ENCODE results near the gene FBXO47. TPM values are rescaled to one million over a fixed set of nuclear protein-coding genes. Genes with fewer than 3 reads are reported as not detected.
A peak's percentile ranks its signal among the peaks of the same experiment; 100 is the strongest.

Gene FBXO47
- total RNA-seq, 6 donors from 2014 or later, result not detected

DNA sequence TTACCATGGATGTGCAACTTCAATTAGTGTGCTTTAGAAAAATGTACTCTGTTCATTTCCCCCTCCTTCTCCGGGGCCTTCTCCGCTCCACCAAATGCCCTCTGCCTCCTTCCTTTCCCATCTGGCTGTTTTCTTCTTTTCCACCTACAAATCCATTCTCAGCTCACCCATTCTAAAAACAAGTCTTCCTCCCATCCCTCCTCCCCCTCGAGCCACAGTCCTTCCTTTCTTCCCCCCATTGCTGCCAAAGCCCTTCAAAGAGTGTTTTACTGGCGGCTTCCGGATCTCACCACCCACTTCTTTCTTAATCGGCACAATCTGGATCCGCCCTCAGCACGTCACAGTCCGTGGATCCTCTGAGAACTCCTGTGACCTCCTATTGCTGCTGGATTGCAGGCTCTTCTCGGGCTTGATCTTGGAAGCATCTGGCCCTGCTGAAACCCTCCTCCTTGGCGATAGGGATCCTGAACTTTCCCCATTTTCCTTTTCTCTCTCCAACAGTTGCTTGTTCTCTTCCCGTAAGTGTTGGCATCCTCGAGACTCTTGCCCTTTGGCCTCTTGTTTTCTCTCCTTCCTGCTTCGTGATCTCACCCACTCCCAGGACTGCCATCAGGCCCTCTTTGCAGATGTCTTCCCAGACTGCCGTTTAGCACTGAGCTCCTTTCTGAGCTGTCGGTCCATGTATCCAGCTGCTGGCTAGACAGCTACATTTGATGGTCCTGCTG lies 36.0 kb upstream of the FBXO47 start:
- H3K9me3 ChIP-seq, result no peaks in the 10 kb centered on the region
- H3K36me3 ChIP-seq, result no peaks in the 10 kb centered on the region
- H3K4me3 ChIP-seq, result peak overlapping the region in 1 of 4 donors; percentile 3
- TF ChIP-seq EP300 (IDR thresholded peaks at IDR 0.05) (no peak), POLR2AphosphoS5 (IDR thresholded peaks at IDR 0.05) (peak in 1 of 2 donors; percentile 37), POLR2A (IDR thresholded peaks at IDR 0.05) (no peak)
- TF ChIP-seq, protein P1, sequence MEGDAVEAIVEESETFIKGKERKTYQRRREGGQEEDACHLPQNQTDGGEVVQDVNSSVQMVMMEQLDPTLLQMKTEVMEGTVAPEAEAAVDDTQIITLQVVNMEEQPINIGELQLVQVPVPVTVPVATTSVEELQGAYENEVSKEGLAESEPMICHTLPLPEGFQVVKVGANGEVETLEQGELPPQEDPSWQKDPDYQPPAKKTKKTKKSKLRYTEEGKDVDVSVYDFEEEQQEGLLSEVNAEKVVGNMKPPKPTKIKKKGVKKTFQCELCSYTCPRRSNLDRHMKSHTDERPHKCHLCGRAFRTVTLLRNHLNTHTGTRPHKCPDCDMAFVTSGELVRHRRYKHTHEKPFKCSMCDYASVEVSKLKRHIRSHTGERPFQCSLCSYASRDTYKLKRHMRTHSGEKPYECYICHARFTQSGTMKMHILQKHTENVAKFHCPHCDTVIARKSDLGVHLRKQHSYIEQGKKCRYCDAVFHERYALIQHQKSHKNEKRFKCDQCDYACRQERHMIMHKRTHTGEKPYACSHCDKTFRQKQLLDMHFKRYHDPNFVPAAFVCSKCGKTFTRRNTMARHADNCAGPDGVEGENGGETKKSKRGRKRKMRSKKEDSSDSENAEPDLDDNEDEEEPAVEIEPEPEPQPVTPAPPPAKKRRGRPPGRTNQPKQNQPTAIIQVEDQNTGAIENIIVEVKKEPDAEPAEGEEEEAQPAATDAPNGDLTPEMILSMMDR (IDR thresholded peaks at IDR 0.05), result no peak
- peak overlapping the region; percentile 68 to 84 (median 80) for H3K27ac ChIP-seq
- no peaks in the 10 kb centered on the region for H3K27me3 ChIP-seq
- peaks cover 16 to 32% (median 20%) of the 10 kb centered on the region in 4 donors for H3K4me1 ChIP-seq
- peak; percentile 80 to 93 for ATAC-seq (ENCODE audit: low FRiP score in 2 of 2)
- DNase-seq, result peak in 1 of 2 donors; percentile 65
- WGBS, 2 donors, result 35 to 38% methylated on average over 16 of the region's 16 CpGs

DNA sequence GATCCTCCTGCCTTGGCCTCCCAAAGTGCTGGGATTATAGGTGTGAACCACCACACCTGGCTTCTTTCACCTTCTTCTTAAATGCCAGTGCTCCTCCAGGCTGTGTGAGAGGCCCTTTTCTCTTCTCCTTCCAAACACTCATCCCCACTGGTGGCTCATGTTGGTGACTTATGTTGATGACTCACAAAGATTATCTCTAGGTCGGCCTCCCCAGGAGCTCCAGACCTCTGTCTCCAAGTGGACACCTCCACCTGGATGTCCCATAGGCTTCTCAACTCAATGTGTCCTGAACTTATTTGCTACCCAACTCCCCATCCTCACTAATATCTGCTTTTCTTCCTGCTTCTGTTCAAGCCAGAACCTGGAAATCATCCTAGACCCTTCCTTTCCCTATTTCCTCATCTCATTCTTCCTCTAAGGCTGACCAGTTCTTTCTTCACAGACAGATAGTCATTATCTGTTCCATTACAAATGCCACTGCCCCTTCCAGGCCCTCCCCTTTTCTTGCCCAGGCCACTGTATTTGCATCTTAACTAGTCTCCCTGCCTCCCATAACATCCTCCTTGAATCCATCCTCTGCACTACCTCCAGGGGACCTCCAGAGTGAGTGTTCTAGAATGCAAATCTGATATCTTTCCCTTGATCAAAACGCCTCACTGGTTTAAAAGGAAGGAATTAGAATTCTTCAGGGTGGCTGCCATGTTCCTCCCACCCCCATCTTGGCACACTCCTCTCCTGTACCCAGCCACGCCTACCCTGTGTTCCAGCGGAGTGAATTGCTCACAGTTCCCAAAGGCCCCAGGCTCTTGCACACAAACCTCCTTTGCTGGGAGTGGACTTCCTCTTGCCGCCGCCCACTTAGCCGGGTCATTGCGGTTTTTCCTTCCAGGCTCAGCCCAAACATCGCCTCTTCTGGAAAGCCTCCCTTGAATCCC lies 34.8 kb upstream of the FBXO47 start:
- peaks cover 0 to 10% (median 6%) of the 10 kb centered on the region in 4 donors for H3K9me3 ChIP-seq
- ATAC-seq (ENCODE audit: low FRiP score in 2 of 2) (peak; percentile 77 to 96), DNase-seq (peak in 1 of 2 donors; percentile 80)
- H3K27me3 ChIP-seq, result no peaks in the 10 kb centered on the region
- TF ChIP-seq EP300 (IDR thresholded peaks at IDR 0.05) (peak in 1 of 4 donors; percentile 13), POLR2AphosphoS5 (IDR thresholded peaks at IDR 0.05) (peak in 1 of 2 donors; percentile 66), POLR2A (IDR thresholded peaks at IDR 0.05) (no peak)
- TF ChIP-seq, protein P1 (IDR thresholded peaks at IDR 0.05), result no peak
- WGBS, 2 donors, result 23 to 34% methylated on average over 9 of the region's 9 CpGs
- peak overlapping the region in 1 of 4 donors; percentile 3 for H3K4me3 ChIP-seq
- H3K4me1 ChIP-seq, result peaks cover 16 to 32% (median 20%) of the 10 kb centered on the region in 4 donors
- H3K27ac ChIP-seq, result peak overlapping the region; percentile 68 to 84 (median 80)
- no peaks in the 10 kb centered on the region for H3K36me3 ChIP-seq

DNA sequence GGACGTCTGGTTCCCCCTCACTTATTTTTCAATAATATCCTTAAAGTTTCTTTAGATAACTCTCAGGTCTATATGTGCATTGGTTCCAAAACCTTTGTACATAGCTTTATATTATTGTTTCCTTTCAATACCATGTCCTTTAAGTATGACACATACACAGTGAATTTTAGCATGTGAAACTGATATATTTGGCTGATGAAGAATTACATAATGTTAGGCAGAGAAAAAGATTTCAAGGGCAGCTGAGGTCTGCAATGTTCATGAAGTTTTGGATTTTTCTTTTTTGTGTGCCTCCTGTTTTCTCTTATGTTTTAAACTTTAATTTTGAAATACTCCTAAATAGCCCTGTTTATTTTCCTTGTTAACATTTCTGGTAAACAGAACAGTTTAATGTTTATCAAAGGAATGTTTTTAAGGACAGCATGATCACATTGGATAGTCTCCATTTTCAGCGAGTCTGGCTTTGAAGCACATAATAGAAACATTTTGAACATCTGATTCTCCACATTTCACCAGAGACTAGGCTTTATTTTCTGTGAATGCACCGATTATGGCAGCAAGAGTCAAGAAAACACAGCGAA lies 32.9 kb upstream of the FBXO47 start:
- H3K27me3 ChIP-seq, result no peaks in the 10 kb centered on the region
- peaks cover 3 to 17% (median 12%) of the 10 kb centered on the region in 4 donors for H3K9me3 ChIP-seq
- H3K36me3 ChIP-seq, result no peaks in the 10 kb centered on the region
- TF ChIP-seq EP300 (IDR thresholded peaks at IDR 0.05) (no peak), POLR2AphosphoS5 (IDR thresholded peaks at IDR 0.05) (no peak), POLR2A (IDR thresholded peaks at IDR 0.05) (no peak)
- TF ChIP-seq, protein P1 (IDR thresholded peaks at IDR 0.05), result no peak
- 56 to 63% methylated on average over 4 of the region's 4 CpGs for WGBS, 2 donors
- H3K27ac ChIP-seq, result peak overlapping the region; percentile 39 to 68 (median 56)
- DNase-seq (no peak), ATAC-seq (ENCODE audit: low FRiP score in 2 of 2) (no peak)
- H3K4me1 ChIP-seq, result peaks cover 16 to 32% (median 20%) of the 10 kb centered on the region in 4 donors
- H3K4me3 ChIP-seq, result no peak overlapping the region

DNA sequence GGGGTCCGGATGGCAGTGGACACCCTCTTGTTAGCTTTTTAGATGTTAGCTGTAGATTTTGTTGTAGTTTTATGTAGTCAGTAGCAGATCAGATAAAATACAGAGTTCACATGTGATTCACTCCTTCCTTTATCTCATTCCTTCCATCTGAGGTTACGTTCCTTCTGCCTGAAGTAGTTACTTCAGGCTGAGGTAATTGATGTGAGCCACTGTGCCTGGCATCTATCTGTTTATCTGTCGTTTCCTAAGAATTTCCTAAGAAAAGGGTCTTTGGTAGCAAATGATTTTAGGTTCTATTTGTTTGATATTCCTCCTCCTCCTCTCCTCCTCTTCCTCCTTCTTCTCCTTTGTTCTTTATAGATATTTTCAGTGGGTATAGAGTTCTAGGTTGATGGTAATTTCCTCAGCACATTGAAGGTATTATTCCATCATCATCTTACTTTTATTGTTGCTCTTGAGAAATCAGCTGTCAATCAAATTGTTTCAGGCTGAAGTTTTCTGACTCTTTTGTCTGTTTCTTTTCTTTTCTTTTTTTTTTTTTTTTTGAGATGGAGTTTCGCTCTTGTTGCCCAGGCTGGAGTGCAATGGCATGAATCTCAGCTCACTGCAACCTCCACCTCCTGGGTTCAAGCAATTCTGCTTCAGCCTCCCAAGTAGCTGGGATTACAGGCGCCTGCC lies 29.6 kb upstream of the FBXO47 start:
- H3K4me1 ChIP-seq, result peaks cover 0 to 13% (median 7%) of the 10 kb centered on the region in 4 donors
- ATAC-seq (ENCODE audit: low FRiP score in 2 of 2) (no peak), DNase-seq (no peak)
- WGBS, 2 donors, result 94% methylated on average over 5 of the region's 5 CpGs
- no peak overlapping the region for H3K27ac ChIP-seq
- H3K4me3 ChIP-seq, result no peak overlapping the region
- H3K9me3 ChIP-seq, result peaks cover 3 to 17% (median 12%) of the 10 kb centered on the region in 4 donors
- H3K27me3 ChIP-seq, result no peaks in the 10 kb centered on the region
- TF ChIP-seq POLR2A (IDR thresholded peaks at IDR 0.05), result no peak
- no peak for TF ChIP-seq POLR2AphosphoS5 (IDR thresholded peaks at IDR 0.05)
- TF ChIP-seq, protein P1 (IDR thresholded peaks at IDR 0.05), result no peak
- TF ChIP-seq EP300 (IDR thresholded peaks at IDR 0.05), result no peak
- no peaks in the 10 kb centered on the region for H3K36me3 ChIP-seq

Measured in upper lobe of left lung (tissue), 6 donors.